Measurements from ENCODE around the gene USP1. TPM values are rescaled to one million over a fixed set of nuclear protein-coding genes. Genes with fewer than 3 reads are reported as not detected.

Gene USP1
- total and polyA plus RNA-seq, 7 donors: 8.4 to 19.3 (median 14.2) TPM

- ATAC-seq: no peak
- Histone ChIP-seq H3K9me3 (no peaks in the 10 kb centered on the region), H3K27me3 (ENCODE audit: insufficient read depth in 3 of 3, low read length in 2 of 3) (peaks cover 0 to 2% (median 0%) of the 10 kb centered on the region in 3 donors), H3K4me1 (no peaks in the 10 kb centered on the region), H3K27ac (no peak overlapping the region), H3K4me3 (no peak overlapping the region), H3K36me3 (ENCODE audit: insufficient read depth in 1 of 2, low read depth in 1 of 2) (no peaks in the 10 kb centered on the region)
- WGBS, 3 donors: 94 to 98% (median 96%) methylated on average over 3 of the region's 3 CpGs
- no peak for DNase-seq
- intact Hi-C loops (cut with DNase I): no loop called here
- no peak for TF ChIP-seq CTCF (IDR thresholded peaks at IDR 0.05)
These were observed 43.9 kb upstream of the USP1 start for GRCh38 chr1:62392951-62393350.

- WGBS, 3 donors: 89 to 91% (median 90%) methylated on average over 8 of the region's 8 CpGs
- no peak overlapping the region for H3K4me3 ChIP-seq
- ATAC-seq (no peak), DNase-seq (no peak)
- H3K9me3 ChIP-seq: no peaks in the 10 kb centered on the region
- H3K27ac ChIP-seq: no peak overlapping the region
- H3K27me3 ChIP-seq (ENCODE audit: insufficient read depth in 3 of 3, low read length in 2 of 3): peaks cover 0 to 2% (median 0%) of the 10 kb centered on the region in 3 donors
- H3K36me3 ChIP-seq (ENCODE audit: insufficient read depth in 1 of 2, low read depth in 1 of 2): no peaks in the 10 kb centered on the region
- intact Hi-C loops (cut with DNase I): no loop called here
- TF ChIP-seq CTCF (IDR thresholded peaks at IDR 0.05): no peak
- no peaks in the 10 kb centered on the region for H3K4me1 ChIP-seq
These were observed 42.2 kb upstream of the USP1 start for GRCh38 chr1:62394646-62395045.

- Histone ChIP-seq H3K4me3 (no peak overlapping the region), H3K9me3 (no peaks in the 10 kb centered on the region), H3K36me3 (ENCODE audit: insufficient read depth in 1 of 2, low read depth in 1 of 2) (no peaks in the 10 kb centered on the region), H3K27me3 (ENCODE audit: insufficient read depth in 3 of 3, low read length in 2 of 3) (peaks cover 0 to 2% (median 0%) of the 10 kb centered on the region in 3 donors), H3K4me1 (no peaks in the 10 kb centered on the region), H3K27ac (no peak overlapping the region)
- no peak for TF ChIP-seq CTCF (IDR thresholded peaks at IDR 0.05)
- intact Hi-C loops (cut with DNase I): no loop called here
- ATAC-seq (no peak), DNase-seq (no peak)
- 53 to 71% (median 56%) methylated on average over 4 of the region's 4 CpGs for WGBS, 3 donors
These were observed 41.6 kb upstream of the USP1 start for GRCh38 chr1:62395291-62395690.

- WGBS, 3 donors: 58 to 74% (median 68%) methylated on average over 6 of the region's 6 CpGs
- Histone ChIP-seq H3K9me3 (no peaks in the 10 kb centered on the region), H3K36me3 (ENCODE audit: insufficient read depth in 1 of 2, low read depth in 1 of 2) (no peaks in the 10 kb centered on the region), H3K27me3 (ENCODE audit: insufficient read depth in 3 of 3, low read length in 2 of 3) (peaks cover 0 to 2% (median 0%) of the 10 kb centered on the region in 3 donors), H3K4me1 (no peaks in the 10 kb centered on the region), H3K27ac (no peak overlapping the region), H3K4me3 (no peak overlapping the region)
- TF ChIP-seq CTCF (IDR thresholded peaks at IDR 0.05): no peak
- DNase-seq: no peak
- ATAC-seq: no peak
- intact Hi-C loops (cut with DNase I): no loop called here
These were observed 40.0 kb upstream of the USP1 start for GRCh38 chr1:62396871-62397270.

- Histone ChIP-seq H3K36me3 (ENCODE audit: insufficient read depth in 1 of 2, low read depth in 1 of 2) (no peaks in the 10 kb centered on the region), H3K27me3 (ENCODE audit: insufficient read depth in 3 of 3, low read length in 2 of 3) (no peaks in the 10 kb centered on the region), H3K9me3 (no peaks in the 10 kb centered on the region), H3K27ac (no peak overlapping the region), H3K4me1 (no peaks in the 10 kb centered on the region), H3K4me3 (no peak overlapping the region)
- no peak for DNase-seq
- TF ChIP-seq CTCF (IDR thresholded peaks at IDR 0.05): no peak
- intact Hi-C loops (cut with DNase I): no loop called here
- ATAC-seq: no peak
- WGBS, 3 donors: 92 to 98% (median 97%) methylated on average over 3 of the region's 3 CpGs
These were observed 39.5 kb upstream of the USP1 start for GRCh38 chr1:62397301-62397700.

Data from psoas muscle (tissue), 8 donors.